HL-60/S4 (cell line): ENCODE results near the gene SPC24.

ENCODE experiments used
- in situ Hi-C: fragments of 300-500 bp; cut with MboI; formaldehyde crosslinking; loops from 2 replicates; pipeline ENCODE4 v1.14.3; 2022; ENCODE audit warnings: low sequenced_read_pairs

SPC24 gene

DNA sequence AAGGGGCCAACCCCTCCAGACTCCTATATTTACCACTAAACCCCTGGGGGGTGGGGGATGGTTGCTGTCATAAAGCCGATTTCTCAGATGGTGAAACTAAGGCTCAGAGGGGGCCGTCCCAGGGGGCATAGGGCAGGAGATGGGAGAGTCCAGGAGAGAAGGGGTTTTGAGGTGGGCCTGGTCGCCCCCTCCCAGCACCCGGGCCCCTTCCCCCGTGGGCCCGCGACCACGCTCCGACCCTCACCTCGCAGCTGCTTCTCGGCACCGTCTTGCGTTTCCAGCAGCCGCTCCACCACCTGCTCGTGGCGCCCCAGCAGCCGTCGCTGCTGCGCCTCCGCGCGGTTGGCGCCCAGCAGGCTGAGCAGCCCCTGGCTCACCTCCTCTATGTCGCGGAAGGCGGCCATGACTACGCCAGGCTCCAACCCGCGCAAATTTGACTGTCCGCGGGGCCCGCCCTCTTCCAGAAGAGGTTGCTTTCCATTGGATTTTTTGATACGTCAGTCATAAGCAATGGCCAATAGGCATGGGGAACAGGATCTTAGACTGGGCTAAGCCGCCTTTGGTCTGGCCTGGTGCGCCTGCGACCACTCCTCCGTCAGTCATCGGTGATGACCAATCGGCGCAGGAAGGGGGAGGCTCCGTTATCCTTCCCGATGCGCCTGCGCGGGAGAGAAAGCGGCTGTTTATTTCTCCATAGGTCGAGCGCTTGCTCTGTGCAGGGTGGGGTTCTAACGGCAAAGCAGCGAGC lies at the start of gene SPC24:
Gene SPC24 (minus strand): TSS at position 410 of the 748 bp plus-strand sequence. CDS start 6 bp downstream, at position 404.
- in situ Hi-C loops = no loop called here

GRCh38 chr19:11204943-11205349 lies 49.4 kb upstream of the SPC24 start:
- in situ Hi-C loops = loop anchor here (5.0 to 10.0 kb wide), 2 partner anchors 73 to 270 kb away; no protein-coding TSS in a partner anchor

- in situ Hi-C loops = loop anchor here (5.0 to 10.0 kb wide), 2 partner anchors 72 to 269 kb away; no protein-coding TSS in a partner anchor
Observed at GRCh38 chr19:11204076-11204602, 48.6 kb upstream of the SPC24 start.

DNA sequence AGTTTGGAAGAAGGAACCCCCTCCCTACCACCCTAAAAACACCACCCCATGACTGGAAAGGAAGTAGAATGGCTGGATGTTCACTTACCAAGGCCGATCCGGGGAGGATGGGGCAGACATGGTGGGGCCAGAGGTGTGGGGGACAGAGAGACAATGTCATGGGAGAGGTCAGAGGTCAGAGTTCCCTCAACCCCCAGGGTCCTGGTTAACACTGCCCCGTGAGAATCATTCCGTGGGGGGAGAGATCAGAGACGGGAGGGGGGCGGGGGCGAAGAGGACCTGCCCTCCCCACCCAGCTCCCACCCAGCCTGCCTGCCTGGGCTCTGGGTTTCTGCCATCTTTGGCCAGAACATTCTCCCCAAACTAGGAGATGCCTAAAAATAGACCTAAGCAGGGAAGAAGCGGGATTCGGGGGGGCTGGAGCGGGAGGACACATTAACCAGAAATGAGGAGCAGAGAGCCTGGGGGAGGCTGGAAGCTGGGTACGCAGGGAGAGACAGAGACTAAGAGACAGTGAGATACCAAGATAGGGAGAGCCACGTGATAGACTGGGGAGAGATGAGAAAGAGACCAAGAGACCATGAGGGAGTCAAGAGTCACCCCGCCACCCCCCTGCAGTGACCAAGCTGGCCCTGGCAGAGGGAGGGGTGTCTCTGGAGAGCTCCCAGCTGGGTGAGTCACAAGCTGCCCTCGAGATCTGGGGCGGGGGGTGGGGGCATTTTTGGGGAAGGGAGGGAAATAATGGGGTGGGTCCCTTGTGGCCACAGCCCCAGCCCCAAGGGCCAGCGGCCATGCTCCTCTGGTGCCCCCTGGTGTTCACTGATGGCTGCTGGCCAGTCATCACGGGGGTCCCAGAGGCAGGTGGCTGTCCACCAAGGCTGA lies 47.9 kb upstream of the SPC24 start:
- in situ Hi-C loops = loop anchor here (5.0 to 10.0 kb wide), 2 partner anchors 71 to 269 kb away; no protein-coding TSS in a partner anchor

GRCh38 chr19:11202488-11203193 lies 47.1 kb upstream of the SPC24 start:
- in situ Hi-C loops = loop anchor here (5.0 to 10.0 kb wide), 2 partner anchors 70 to 268 kb away; no protein-coding TSS in a partner anchor

GRCh38 chr19:11201791-11202190 lies 46.2 kb upstream of the SPC24 start:
- in situ Hi-C loops = loop anchor here (5.0 to 10.0 kb wide), 2 partner anchors 69 to 267 kb away; no protein-coding TSS in a partner anchor

GRCh38 chr19:11200931-11201330 lies 45.3 kb upstream of the SPC24 start:
- in situ Hi-C loops = loop anchor here (5.0 to 10.0 kb wide), 2 partner anchors 69 to 266 kb away; no protein-coding TSS in a partner anchor

GRCh38 chr19:11200015-11200574 lies 44.5 kb upstream of the SPC24 start:
- in situ Hi-C loops = loop anchor here (5.0 to 10.0 kb wide), 2 partner anchors 68 to 265 kb away; no protein-coding TSS in a partner anchor

DNA sequence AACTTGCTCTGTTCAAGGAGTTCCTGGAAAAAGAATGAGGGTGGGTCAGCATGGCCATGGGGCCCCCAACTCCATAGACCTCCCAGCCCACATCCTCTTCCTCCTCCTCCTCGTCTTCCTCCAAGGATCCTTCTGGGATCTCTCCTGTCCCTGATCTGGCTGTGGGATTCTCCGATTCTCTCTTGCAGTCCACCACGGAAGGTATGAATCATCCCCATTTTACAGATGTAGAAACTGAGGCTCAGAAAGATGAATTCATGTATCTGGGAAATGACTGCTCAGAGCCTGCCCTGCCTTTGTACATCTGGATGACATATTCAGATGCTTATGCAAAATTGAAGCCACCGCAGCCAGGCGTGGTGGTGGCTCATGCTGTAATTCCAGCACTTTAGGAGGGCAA lies 43.9 kb upstream of the SPC24 start:
- in situ Hi-C loops = no loop called here

GRCh38 chr19:11198769-11199424 lies 43.3 kb upstream of the SPC24 start:
- in situ Hi-C loops = no loop called here

GRCh38 chr19:11198175-11198534 lies 42.6 kb upstream of the SPC24 start:
- in situ Hi-C loops = no loop called here

DNA sequence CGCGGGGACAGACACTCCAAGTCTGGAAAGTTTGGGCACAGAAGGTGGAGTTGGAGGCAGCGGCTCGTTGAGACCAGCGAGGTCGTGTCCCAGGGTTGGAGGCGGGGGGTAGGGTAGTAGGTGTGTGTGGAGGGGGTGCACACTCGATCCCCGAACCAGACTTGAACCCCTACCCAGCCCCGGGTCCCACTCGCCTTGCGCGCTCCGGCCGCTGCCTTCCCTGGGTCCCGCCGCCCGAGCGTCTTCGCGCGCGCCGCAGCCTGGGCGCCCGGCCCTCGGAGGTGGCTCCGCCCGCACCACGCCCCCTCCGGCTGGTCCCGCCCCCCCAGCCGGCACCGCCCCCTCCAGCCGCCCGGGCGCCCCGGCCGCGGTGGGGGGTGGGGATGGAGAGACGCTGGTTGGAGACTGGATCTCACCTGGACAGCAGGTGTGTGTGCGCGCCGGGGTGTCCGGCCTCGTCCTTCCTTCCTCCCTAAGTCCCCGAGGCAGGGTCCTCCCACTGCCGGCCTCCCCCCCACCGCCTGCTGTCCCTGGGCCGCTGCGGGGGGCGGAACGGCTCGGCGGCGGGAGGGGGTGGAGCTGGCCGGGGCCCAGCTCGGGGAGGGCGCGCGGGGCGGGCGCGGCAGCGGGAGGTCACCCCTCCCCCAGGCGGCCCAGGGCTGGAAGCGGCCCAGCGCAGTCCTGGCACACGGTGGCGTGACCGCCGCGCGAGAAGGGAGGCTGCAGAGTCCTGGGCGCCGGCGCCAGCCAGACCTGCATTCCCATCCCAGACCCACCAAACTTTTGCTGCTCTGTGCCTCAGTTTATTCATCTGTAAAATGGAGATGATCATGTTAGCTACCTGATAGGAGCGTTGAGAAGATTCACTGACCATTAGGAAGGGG lies 42.0 kb upstream of the SPC24 start, which contains the start of gene KANK2:
Gene KANK2 (minus strand): TSS at position 255 of the 884 bp plus-strand sequence. CDS start 3,034 bp downstream, outside the sequence.
- in situ Hi-C loops = no loop called here

GRCh38 chr19:11196406-11197287 lies 41.1 kb upstream of the SPC24 start:
- in situ Hi-C loops = no loop called here

DNA sequence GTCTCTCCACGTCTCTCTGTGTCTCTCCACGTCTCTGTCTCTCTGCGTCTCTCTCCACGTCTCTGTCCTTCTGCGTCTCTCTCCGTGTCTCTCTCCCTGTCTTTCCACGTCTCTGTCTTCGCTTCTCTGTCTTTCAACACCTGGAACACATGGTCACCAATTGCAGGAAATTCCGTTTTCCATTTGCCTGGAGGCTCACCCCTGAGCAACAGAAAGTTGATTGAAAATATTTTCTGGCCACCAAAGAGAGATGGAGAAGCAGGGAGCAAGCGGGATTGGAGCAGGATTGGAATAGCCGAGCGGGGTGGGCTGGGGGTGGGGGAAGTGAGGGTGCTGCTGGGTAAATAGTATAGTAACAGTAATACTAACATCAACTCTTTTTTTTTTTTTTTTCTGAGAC lies 40.1 kb upstream of the SPC24 start:
- in situ Hi-C loops = no loop called here

- in situ Hi-C loops = no loop called here
Observed at GRCh38 chr19:11194656-11195558, 39.3 kb upstream of the SPC24 start.

DNA sequence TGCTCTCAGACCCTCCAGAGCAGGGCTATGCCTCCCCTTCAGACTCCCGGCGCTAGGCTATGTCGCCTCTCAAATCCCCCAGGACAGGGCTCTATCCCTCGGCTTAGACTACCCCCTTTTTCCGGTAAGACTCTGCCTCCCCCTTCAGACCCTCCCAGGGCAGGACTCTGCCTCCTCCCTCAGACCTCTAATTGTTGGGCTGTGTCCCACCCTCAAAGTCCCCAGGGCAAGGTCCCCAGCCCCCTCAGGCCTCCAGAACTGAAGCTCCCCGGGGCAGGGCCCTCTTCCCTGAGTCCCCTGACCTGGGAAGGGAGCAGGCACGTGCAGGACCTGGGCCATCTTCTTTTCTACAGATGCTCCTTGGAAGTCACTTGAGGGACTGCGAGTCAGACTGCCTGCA lies 38.6 kb upstream of the SPC24 start:
- in situ Hi-C loops = no loop called here
